Measurements from ENCODE around the gene EYS. TPM values are rescaled to one million over a fixed set of nuclear protein-coding genes. Genes with fewer than 3 reads are reported as not detected.

Gene EYS
- total RNA-seq, 1 experiment from 2014 or later, result not detected

DNA sequence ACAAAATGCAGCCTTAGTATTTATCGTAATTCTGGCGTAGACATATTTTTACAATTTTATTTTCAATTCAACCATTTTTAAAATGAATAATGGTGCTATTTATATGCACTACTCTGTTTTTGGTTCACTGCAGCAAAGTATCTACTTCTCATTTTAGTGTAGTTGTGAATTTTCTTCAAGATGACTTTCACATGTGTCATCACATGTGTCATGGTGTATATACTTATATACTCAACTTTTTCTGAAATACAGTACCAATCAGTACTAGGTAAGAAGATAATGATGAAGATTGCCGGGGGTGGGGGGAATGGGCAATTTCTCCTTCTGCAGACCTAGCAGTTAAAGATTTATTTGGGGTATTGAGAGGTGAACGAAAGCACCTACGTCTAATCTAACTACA lies 1436.9 kb downstream of the EYS start:
- H3K18ac ChIP-seq (ENCODE audit: insufficient read length, low read depth, low read length), result no peak overlapping the region
- no peak overlapping the region for H3K9ac ChIP-seq (ENCODE audit: extremely low read depth, insufficient read length, low read length)
- no peak overlapping the region for H2BK12ac ChIP-seq (ENCODE audit: insufficient read length, low read depth, low read length)
- H3K4me1 ChIP-seq (ENCODE audit: insufficient read depth, low read length), result no peaks in the 10 kb centered on the region
- H3K14ac ChIP-seq (ENCODE audit: insufficient read depth, low read length), result no peak overlapping the region
- no peak overlapping the region for H4K5ac ChIP-seq (ENCODE audit: insufficient read length, low read depth, low read length)
- H2AFZ ChIP-seq (ENCODE audit: low read length), result no peak overlapping the region
- no peak overlapping the region for H3K23ac ChIP-seq (ENCODE audit: insufficient read length, low read depth, low read length)
- no peak overlapping the region for H2BK15ac ChIP-seq (ENCODE audit: low read depth, low read length)
- H2AK5ac ChIP-seq (ENCODE audit: insufficient read length, low read length), result no peak overlapping the region
- no peak overlapping the region for H2BK120ac ChIP-seq (ENCODE audit: low read depth, low read length, poor library complexity, severe bottlenecking)
- TF ChIP-seq, protein P1, sequence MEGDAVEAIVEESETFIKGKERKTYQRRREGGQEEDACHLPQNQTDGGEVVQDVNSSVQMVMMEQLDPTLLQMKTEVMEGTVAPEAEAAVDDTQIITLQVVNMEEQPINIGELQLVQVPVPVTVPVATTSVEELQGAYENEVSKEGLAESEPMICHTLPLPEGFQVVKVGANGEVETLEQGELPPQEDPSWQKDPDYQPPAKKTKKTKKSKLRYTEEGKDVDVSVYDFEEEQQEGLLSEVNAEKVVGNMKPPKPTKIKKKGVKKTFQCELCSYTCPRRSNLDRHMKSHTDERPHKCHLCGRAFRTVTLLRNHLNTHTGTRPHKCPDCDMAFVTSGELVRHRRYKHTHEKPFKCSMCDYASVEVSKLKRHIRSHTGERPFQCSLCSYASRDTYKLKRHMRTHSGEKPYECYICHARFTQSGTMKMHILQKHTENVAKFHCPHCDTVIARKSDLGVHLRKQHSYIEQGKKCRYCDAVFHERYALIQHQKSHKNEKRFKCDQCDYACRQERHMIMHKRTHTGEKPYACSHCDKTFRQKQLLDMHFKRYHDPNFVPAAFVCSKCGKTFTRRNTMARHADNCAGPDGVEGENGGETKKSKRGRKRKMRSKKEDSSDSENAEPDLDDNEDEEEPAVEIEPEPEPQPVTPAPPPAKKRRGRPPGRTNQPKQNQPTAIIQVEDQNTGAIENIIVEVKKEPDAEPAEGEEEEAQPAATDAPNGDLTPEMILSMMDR (conservative IDR thresholded peaks at IDR 0.05), result no peak
- no peak overlapping the region for H3K4me2 ChIP-seq (ENCODE audit: insufficient read depth, insufficient read length, low read length)
- no CpG with 5 or more reads among the region's 5 CpGs for WGBS (ENCODE audit: extremely low coverage, insufficient read length, low lambda C conversion rate)
- no peak overlapping the region for H3K4ac ChIP-seq (ENCODE audit: low read depth, low read length)
- no peak overlapping the region for H3K27ac ChIP-seq (ENCODE audit: insufficient read length, low read depth, low read length)
- no peak overlapping the region for H2BK5ac ChIP-seq (ENCODE audit: insufficient read length, low read length)
- Mint-ChIP-seq H3K36me3 (ENCODE audit: insufficient read depth in 1 of 3, low read depth in 3 of 3) (no peaks in the 10 kb centered on the region), H3K27ac (no peak overlapping the region), H3K9me3 (no peaks in the 10 kb centered on the region), H3K4me1 (peaks cover 0 to 5% of the 10 kb centered on the region in 2 experiments; a peak in 1 of 4 replicates), H3K4me3 (no peak overlapping the region), H3K27me3 (ENCODE audit: low read depth) (no peaks in the 10 kb centered on the region)
- H3K9me3 ChIP-seq (ENCODE audit: control insufficient read depth, low read depth, low read length), result no peaks in the 10 kb centered on the region
- no peak overlapping the region for H3T11ph ChIP-seq (ENCODE audit: low read length)
- no peak for DNase-seq
- H4K91ac ChIP-seq (ENCODE audit: insufficient read length, low read depth, low read length), result no peak overlapping the region
- H3K79me2 ChIP-seq (ENCODE audit: insufficient read depth, low read length), result no peaks in the 10 kb centered on the region
- no peaks in the 10 kb centered on the region for H4K20me1 ChIP-seq (ENCODE audit: control insufficient read depth, insufficient read depth, insufficient read length)
- H3K79me1 ChIP-seq (ENCODE audit: insufficient read depth, low read depth, low read length, poor library complexity, severe bottlenecking), result no peaks in the 10 kb centered on the region
- no peak overlapping the region for H3K56ac ChIP-seq (ENCODE audit: insufficient read length, low read depth, low read length)
- H3K23me2 ChIP-seq (ENCODE audit: insufficient read length, low read depth, low read length, poor library complexity, severe bottlenecking), result no peaks in the 10 kb centered on the region
- H4K8ac ChIP-seq (replicated peaks; ENCODE audit: insufficient read length, low read depth, low read length), result no peak overlapping the region
- no peaks in the 10 kb centered on the region for H3K27me3 ChIP-seq (ENCODE audit: insufficient read depth, low read length)
- no peak overlapping the region for H2BK20ac ChIP-seq (ENCODE audit: low read depth, low read length, poor library complexity, severe bottlenecking)
